ENCODE data around the gene SLC4A1AP.

SLC4A1AP gene

DNA sequence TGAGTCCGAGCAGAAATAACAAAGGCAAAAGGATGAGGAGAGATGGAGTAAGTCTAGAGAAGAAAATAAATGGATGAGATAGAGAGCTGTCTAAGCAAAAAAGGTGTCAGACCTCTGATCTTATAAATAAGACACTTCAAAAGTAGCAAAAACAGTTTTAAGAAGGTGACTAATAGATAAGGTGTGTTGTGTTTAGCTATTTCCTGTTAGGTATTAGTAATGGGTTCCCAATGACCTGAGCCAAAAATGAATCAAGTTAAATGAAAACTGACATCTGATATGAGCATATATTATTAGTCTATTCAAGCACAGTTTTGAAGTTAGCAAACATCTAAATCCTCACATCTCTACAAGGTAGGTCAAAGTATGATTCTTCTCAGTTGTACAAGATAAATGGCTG, 10.9 kb upstream of the SLC4A1AP start:
- TF ChIP-seq, protein P1, sequence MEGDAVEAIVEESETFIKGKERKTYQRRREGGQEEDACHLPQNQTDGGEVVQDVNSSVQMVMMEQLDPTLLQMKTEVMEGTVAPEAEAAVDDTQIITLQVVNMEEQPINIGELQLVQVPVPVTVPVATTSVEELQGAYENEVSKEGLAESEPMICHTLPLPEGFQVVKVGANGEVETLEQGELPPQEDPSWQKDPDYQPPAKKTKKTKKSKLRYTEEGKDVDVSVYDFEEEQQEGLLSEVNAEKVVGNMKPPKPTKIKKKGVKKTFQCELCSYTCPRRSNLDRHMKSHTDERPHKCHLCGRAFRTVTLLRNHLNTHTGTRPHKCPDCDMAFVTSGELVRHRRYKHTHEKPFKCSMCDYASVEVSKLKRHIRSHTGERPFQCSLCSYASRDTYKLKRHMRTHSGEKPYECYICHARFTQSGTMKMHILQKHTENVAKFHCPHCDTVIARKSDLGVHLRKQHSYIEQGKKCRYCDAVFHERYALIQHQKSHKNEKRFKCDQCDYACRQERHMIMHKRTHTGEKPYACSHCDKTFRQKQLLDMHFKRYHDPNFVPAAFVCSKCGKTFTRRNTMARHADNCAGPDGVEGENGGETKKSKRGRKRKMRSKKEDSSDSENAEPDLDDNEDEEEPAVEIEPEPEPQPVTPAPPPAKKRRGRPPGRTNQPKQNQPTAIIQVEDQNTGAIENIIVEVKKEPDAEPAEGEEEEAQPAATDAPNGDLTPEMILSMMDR (IDR thresholded peaks at IDR 0.05; ENCODE audit: low read depth, low read length, missing control alignments) = no peak
- DNase-seq (ENCODE audit: extremely low read depth, low read depth) = no peak

DNA sequence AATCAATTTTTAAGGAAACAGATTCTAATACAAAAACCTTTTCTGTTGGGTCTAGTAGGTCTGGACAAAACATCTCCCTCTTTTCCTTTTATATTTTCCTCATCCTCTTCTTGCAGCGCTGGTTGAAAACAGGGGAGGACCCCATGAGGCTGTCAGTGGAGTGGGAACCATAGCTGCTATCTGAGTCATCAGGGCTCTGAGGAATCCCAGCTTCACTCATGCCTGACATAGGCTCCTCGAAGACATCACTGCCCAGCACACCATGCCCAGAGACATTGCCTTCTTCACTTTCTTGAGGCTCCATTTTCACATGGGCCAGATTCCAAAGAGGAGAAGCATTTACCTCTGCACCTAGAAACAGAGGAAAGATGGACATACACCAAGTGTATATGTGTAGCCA, 10.3 kb upstream of the SLC4A1AP start:
- H3K4me3 ChIP-seq (replicated peaks; ENCODE audit: low read depth, low read length) = no peak overlapping the region
- no peak for DNase-seq (ENCODE audit: extremely low read depth, low read depth)
- TF ChIP-seq, protein P1 (IDR thresholded peaks at IDR 0.05; ENCODE audit: low read depth, low read length, missing control alignments) = no peak

More for the DNA sequence above, 10.9 kb upstream of the SLC4A1AP start:
- no peak overlapping the region for H3K4me3 ChIP-seq (replicated peaks; ENCODE audit: low read depth, low read length)

DNA sequence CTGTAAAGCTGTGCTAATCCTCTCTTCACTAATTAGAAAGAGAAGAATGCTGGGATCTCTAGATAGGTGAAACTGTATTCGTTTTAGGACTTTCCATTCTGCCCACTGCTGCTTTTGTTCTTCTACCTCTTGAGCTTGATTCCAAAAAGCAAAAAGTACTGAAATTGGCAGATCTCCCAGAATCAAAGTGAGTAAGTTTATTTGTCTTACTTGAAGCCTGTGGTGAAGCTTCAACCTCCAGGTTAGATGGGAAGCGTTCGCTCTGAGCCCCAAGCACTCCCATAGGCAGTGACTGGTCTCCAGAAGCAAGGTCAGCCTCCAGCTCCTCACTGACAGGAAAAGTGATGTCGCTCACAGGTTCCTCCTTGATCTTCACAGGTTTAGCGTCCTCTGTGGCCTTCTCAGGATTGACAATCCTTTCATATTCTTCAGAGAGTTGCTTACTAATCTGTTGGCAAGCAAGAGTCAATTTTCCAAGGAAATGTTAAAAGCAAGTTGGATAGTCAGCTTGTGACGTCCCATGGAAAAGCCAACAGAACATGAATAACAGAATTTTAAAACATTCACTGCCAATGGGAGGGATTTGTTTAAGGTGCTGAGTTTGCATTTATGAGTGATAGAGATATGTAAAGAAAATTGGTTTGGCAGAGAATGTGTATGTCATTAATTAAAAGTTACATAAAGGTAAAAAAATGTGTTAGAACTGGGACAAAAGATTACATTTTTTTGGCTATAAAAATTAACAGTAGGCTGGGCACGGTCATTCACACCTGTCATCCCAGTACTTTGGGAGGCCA, 8.3 kb upstream of the SLC4A1AP start:
- TF ChIP-seq, protein P1 (IDR thresholded peaks at IDR 0.05; ENCODE audit: low read depth, low read length, missing control alignments) = no peak
- H3K4me3 ChIP-seq (replicated peaks; ENCODE audit: low read depth, low read length) = no peak overlapping the region
- no peak for DNase-seq (ENCODE audit: extremely low read depth, low read depth)

DNA sequence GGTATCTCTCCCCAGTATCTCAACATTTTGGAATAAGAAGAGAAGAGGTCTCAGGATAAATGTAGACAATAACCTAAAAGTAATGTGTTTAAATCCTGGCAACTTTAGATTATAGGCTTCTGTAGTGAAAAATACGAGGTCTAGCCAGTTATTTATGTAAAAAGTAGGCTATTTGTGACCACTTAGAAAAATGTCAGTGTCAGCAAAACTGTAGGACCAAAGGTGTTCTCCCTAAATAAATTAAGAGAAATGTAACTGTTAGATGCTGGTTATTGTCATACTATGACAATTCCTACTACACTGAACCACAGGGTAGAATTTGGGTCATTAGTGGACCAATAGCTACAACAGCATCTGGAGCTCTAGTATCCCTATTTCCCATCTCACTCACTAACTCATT, 2.3 kb upstream of the SLC4A1AP start:
- no peak for DNase-seq (ENCODE audit: extremely low read depth, low read depth)
- H3K4me3 ChIP-seq (replicated peaks; ENCODE audit: low read depth, low read length) = no peak overlapping the region
- TF ChIP-seq, protein P1 (IDR thresholded peaks at IDR 0.05; ENCODE audit: low read depth, low read length, missing control alignments) = no peak

DNA sequence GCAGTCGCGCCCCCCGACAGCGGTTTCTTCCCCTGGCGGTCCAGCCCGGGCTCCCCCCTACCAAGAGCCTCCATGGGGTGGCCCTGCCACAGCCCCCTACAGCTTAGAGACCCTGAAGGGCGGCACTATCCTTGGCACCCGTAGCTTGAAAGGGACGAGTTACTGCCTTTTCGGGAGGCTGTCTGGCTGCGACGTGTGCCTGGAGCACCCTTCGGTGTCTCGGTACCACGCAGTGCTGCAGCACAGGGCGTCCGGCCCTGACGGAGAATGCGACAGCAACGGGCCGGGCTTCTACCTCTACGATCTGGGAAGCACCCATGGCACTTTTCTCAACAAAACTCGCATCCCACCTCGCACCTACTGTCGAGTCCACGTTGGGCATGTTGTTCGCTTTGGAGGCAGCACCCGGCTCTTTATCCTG, 475 bp downstream of the SLC4A1AP start:
- DNase-seq (ENCODE audit: extremely low read depth, low read depth) = no peak
- peak overlapping the region; percentile 92 for H3K4me3 ChIP-seq (replicated peaks; ENCODE audit: low read depth, low read length)
- TF ChIP-seq, protein P1 (IDR thresholded peaks at IDR 0.05; ENCODE audit: low read depth, low read length, missing control alignments) = no peak

DNA sequence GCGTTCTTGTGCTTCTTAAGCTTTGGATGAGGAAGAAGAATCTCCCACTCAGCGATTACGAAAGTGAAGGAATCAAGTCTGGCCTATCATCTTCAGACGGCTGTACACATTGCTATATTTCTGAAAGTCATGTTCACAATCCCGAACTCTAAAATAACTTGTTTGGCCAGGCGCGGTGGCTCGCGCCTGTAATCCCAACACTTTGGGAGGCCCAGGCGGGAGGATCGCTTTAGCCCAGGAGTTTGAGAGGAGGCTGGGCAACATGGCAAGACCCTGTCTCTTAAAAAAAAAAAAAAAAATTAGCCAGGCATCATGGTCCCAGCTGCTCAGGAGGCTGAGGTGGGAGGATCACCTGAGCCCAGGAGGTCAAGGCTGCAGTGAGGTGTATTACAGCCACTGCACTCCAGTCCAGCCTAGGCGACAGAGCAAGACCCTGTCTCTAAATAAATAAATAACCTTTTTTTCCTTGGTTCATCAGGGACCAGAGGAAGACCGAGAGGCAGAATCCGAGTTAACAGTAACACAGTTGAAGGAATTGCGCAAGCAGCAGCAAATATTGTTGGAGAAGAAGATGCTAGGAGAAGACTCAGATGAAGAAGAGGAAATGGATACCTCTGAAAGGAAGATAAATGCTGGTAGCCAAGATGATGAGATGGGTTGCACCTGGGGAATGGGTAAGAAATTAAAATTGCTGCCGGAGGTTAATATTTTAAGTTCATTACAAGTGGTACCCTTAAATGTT, 1.1 kb downstream of the SLC4A1AP start:
- no peak for DNase-seq (ENCODE audit: extremely low read depth, low read depth)
- TF ChIP-seq, protein P1 (IDR thresholded peaks at IDR 0.05; ENCODE audit: low read depth, low read length, missing control alignments) = no peak
- peak overlapping the region; percentile 92 for H3K4me3 ChIP-seq (replicated peaks; ENCODE audit: low read depth, low read length)

Measured in HFF-Myc (cell line).